COR-L47 (cell line): ENCODE measurements around the gene PLAAT3.
"Not testable (repeated sequence)": the region's sequence is repeated elsewhere in the genome, so short reads cannot be mapped to it uniquely, and the experiment has no call there.

Experiments
- DNase-seq: peaks from one replicate; lab custom pipeline; 2025; lab: John Stamatoyannopoulos, UW

The PLAAT3 gene

GRCh38 chr11:63614136-63614671 lies at the start of gene PLAAT3:
Gene PLAAT3 (minus strand): TSS chr11:63614433. CDS start chr11:63614014, 419 bp downstream.
- DNase-seq = peak; percentile 32

DNA sequence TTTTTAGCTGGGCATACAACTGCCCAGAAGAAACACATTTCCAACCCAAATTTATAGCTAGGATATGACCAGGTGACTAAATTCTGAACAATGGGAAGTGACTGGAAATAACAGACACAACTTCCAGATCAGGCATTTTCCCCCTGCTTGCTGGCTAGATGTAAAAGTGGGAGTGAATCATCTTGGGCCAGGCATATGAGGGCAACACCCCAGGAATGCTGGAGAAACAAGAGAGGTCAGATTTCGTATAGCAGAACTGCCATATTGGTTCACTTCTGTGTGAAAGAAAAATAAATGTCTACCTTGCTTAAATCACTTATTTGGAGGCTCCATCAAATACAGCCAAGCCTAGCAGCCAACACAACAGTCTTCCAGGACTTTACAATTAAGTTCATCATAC lies 49.6 kb upstream of the PLAAT3 start:
- no peak for DNase-seq

DNA sequence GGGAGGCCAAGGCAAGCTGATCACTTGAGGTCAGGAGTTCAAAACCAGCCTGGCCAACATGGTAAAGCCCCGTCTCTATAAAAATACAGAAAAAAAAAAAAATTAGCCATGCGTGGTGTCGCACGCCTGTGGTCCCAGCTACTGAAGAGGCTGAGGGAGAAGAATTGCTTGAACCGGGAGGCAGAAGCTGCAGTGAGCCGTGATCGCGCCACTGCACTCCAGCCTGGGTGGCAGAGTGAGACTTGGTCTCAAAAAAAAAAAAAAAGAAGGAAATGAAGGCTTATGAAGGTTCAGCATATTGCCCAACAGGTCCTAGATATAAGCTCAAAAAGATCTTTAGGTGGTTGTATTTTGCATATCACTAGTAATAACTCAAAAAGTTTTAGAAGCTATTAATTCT lies 46.7 kb upstream of the PLAAT3 start:
- DNase-seq = no peak

GRCh38 chr11:63652671-63653070 lies 38.4 kb upstream of the PLAAT3 start:
- DNase-seq = no peak

GRCh38 chr11:63643205-63643604 lies 29.0 kb upstream of the PLAAT3 start:
- DNase-seq = no peak

- DNase-seq = no peak
These were observed 27.5 kb upstream of the PLAAT3 start for GRCh38 chr11:63641727-63642126.

GRCh38 chr11:63639199-63639832 lies 25.1 kb upstream of the PLAAT3 start:
- DNase-seq = no peak

GRCh38 chr11:63638436-63638835 lies 24.2 kb upstream of the PLAAT3 start:
- DNase-seq = not testable (repeated sequence)

GRCh38 chr11:63635762-63636465 lies 21.7 kb upstream of the PLAAT3 start:
- DNase-seq = peak; percentile 30

- no peak for DNase-seq
These were observed 15.2 kb upstream of the PLAAT3 start for GRCh38 chr11:63629426-63629825.

GRCh38 chr11:63623513-63624140 lies 9.4 kb upstream of the PLAAT3 start:
- DNase-seq = no peak

GRCh38 chr11:63622323-63622722 lies 8.1 kb upstream of the PLAAT3 start:
- no peak for DNase-seq

DNA sequence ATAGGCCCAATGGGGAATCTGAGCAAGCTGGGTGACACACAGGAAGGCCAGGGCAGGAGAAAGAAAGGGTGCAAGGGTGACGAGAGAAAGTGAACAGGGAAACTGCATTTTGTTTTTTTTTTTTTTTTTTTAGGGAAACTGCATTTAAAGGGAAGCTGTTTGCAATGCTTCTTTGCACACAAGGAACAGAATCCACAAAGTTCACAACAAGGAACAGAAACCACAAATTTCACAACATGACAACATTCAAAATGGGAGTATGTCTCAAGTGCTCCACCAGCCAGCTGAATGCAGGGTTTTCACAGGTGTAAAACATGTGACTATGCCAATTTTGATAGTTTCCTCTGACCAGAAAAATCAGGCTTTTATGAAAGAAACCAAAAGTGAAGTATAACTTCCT lies 6.8 kb upstream of the PLAAT3 start:
- DNase-seq = no peak

- DNase-seq = no peak
These were observed 5.7 kb upstream of the PLAAT3 start for GRCh38 chr11:63619967-63620366.

GRCh38 chr11:63617686-63618085 lies 3.5 kb upstream of the PLAAT3 start:
- not testable (repeated sequence) for DNase-seq

GRCh38 chr11:63616953-63617352 lies 2.7 kb upstream of the PLAAT3 start:
- DNase-seq = no peak

DNA sequence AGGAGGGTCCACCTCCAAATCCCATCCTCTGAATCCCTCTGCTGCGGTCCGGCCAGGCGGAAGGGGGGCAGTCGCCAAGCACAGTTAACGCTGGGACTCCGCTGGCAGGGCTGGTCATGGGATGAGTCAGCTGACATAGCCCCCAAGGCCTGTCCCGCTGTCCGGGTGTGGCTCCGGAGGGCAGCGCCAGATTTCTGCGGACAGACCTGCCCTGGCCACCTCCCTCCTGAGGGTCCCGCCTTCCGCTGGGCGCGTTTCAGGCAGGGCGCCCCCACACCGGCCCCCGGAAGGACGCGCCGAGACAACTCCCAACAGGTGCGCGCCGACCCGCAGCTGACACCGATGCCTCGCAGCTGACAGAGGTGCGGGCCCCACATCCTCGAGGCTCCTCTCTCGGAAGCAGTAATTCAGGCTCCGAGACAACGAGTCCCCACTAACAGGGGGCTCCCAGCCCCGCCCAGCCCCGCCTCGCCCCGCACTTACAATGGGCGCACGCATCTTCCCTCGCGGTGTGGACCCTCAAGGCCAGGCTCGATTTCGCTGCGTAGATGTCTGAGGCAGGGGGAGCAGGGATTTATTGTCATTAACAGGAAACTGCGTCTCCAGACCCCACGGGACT lies 607 bp downstream of the PLAAT3 start:
- DNase-seq = no peak

GRCh38 chr11:63612181-63612580 lies 2.1 kb downstream of the PLAAT3 start:
- no peak for DNase-seq

GRCh38 chr11:63611395-63611747 lies 2.9 kb downstream of the PLAAT3 start:
- no peak for DNase-seq

GRCh38 chr11:63610604-63611394 lies 3.4 kb downstream of the PLAAT3 start:
- peak; percentile 84 for DNase-seq

- DNase-seq = no peak
These were observed 4.2 kb downstream of the PLAAT3 start for GRCh38 chr11:63609971-63610580.
